H1 (cell line): Measurements from ENCODE around the gene OBP2B.

Experiments
- BRCA1 ChIP-seq: IDR thresholded peaks from 2 replicates; pipeline ENCODE4 v1.6.1; 2012; ENCODE audit warnings: low read depth, low read length, improper control_type of control experiment
- CREB1 ChIP-seq: IDR thresholded peaks from 2 replicates; pipeline ENCODE4 v1.6.1; 2012; ENCODE audit warnings: inconsistent platforms
- EP300 ChIP-seq, 2 experiments: IDR thresholded peaks; 1 replicate in 1 of 2; 2 replicates in 1 of 2; pipeline ENCODE4 v1.6.1; 2011 to 2012; ENCODE audit warnings: low read depth in 2 of 2, low read length in 2 of 2, mild to moderate bottlenecking in 2 of 2, borderline replicate concordance in 1 of 2, inconsistent platforms in 1 of 2, moderate library complexity in 1 of 2
- PHF8 ChIP-seq: fragments of 200-600 bp; sonication (generic); conservative IDR thresholded peaks from 2 replicates; pipeline ENCODE4 v1.7.1; 2012; ENCODE audit warnings: low read depth, mild to moderate bottlenecking, inconsistent platforms, low read length, moderate library complexity
- TAF1 ChIP-seq: IDR thresholded peaks from 2 replicates; pipeline ENCODE4 v1.6.1; 2011; ENCODE audit warnings: mild to moderate bottlenecking, low read depth, low read length
- TAF7 ChIP-seq: optimal IDR thresholded peaks from 2 replicates; pipeline ENCODE3; 2011; ENCODE audit warnings: low read depth, mild to moderate bottlenecking, inconsistent platforms, low read length, moderate library complexity, borderline replicate concordance
- TBP ChIP-seq: IDR thresholded peaks from 2 replicates; pipeline ENCODE4 v1.6.1; 2011; ENCODE audit warnings: low read depth, low read length, improper control_type of control experiment
- YY1 ChIP-seq: IDR thresholded peaks from 2 replicates; pipeline ENCODE4 v1.6.1; 2011; ENCODE audit warnings: low read depth, mild to moderate bottlenecking, low read length
- TF ChIP-seq, protein P1 (sequence below), 3 experiments: IDR thresholded peaks; 1 replicate in 2 of 3; 2 replicates in 1 of 3; pipeline versions ENCODE4 v1.5.1 to v1.6.1; 2011; ENCODE audit warnings: low read length in 3 of 3, mild to moderate bottlenecking in 3 of 3, inconsistent platforms in 2 of 3, low read depth in 1 of 3, moderate library complexity in 1 of 3; ENCODE audit not compliant: insufficient read depth in 1 of 3; ENCODE audit errors: control extremely low read depth in 1 of 3
- TF ChIP-seq, protein P2 (sequence below): IDR thresholded peaks from 2 replicates; pipeline ENCODE4 v1.6.1; 2012; ENCODE audit warnings: low read length, inconsistent platforms

DNA sequence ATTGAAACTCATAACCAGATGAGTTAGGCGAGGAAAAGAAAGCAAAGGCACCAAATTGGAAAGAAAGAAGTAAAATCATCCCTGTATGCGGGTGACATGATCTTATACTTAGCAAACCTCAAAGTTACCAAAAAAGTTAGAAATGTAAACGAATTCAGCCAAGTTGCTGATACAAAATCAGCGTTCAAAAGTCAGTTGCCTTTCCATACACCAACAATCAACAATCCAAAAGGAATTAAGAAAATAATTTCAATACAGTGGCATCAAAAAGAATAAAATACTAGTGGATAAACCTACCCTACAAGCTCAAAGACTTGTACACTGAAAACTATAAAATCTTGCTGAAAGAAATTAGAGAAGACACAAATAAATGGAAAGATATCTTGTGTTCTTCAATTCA lies 14.5 kb downstream of the OBP2B start:
- TF ChIP-seq, protein P1, sequence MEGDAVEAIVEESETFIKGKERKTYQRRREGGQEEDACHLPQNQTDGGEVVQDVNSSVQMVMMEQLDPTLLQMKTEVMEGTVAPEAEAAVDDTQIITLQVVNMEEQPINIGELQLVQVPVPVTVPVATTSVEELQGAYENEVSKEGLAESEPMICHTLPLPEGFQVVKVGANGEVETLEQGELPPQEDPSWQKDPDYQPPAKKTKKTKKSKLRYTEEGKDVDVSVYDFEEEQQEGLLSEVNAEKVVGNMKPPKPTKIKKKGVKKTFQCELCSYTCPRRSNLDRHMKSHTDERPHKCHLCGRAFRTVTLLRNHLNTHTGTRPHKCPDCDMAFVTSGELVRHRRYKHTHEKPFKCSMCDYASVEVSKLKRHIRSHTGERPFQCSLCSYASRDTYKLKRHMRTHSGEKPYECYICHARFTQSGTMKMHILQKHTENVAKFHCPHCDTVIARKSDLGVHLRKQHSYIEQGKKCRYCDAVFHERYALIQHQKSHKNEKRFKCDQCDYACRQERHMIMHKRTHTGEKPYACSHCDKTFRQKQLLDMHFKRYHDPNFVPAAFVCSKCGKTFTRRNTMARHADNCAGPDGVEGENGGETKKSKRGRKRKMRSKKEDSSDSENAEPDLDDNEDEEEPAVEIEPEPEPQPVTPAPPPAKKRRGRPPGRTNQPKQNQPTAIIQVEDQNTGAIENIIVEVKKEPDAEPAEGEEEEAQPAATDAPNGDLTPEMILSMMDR (IDR thresholded peaks at IDR 0.05; ENCODE audit: control extremely low read depth in 1 of 3, insufficient read depth in 1 of 3, low read depth in 1 of 3, low read length in 3 of 3), result no peak
- TF ChIP-seq CREB1 (no peak), TAF1 (no peak), BRCA1 (no peak), PHF8 (no peak), YY1 (no peak), EP300 (IDR thresholded peaks at IDR 0.05; ENCODE audit: borderline replicate concordance in 1 of 2, low read depth in 2 of 2, low read length in 2 of 2) (no peak), TAF7 (no peak), TBP (no peak)
- TF ChIP-seq, protein P2, sequence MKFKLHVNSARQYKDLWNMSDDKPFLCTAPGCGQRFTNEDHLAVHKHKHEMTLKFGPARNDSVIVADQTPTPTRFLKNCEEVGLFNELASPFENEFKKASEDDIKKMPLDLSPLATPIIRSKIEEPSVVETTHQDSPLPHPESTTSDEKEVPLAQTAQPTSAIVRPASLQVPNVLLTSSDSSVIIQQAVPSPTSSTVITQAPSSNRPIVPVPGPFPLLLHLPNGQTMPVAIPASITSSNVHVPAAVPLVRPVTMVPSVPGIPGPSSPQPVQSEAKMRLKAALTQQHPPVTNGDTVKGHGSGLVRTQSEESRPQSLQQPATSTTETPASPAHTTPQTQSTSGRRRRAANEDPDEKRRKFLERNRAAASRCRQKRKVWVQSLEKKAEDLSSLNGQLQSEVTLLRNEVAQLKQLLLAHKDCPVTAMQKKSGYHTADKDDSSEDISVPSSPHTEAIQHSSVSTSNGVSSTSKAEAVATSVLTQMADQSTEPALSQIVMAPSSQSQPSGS, result no peak
